GM19193 (cell line): Measurements from ENCODE around the gene HGFAC.

Experiments
- POLR2A ChIP-seq: IDR thresholded peaks from 4 replicates; pipeline ENCODE4 v1.6.1; 2011; ENCODE audit not compliant: insufficient read depth, insufficient read length; ENCODE audit errors: extremely low read depth

The HGFAC gene

GRCh38 chr4:3498407-3498806, 56.6 kb downstream of the HGFAC start:
- TF ChIP-seq POLR2A, result no peak
